Pancreas (tissue), 10 donors: ENCODE measurements around the gene RXRA. TPM values are rescaled to one million over a fixed set of nuclear protein-coding genes. Genes with fewer than 3 reads are reported as not detected.

Experiments used
- ATAC-seq, 4 donors: fragments of 200-7000 bp; cut with Tn5 transposase; one replicate each; pipeline versions ENCODE4 v1.8.0 to v1.9.1; 2020; ENCODE audit warnings: mild to moderate bottlenecking in 4 of 4, moderate library complexity in 4 of 4
- DNase-seq, 6 donors: peaks; one replicate each; pipeline ENCODE4 v3.0.0-alpha.2; 2020
- FAIRE-seq: peaks from 2 replicates; lab custom pipeline; 2012; peaks lifted over from hg19 to GRCh38; lab: Jason Lieb, UNC
- H3K27ac ChIP-seq, 4 donors: fragments of 200-600 bp; sonication (generic); 1 replicate in 3 of 4; 2 replicates in 1 of 4; pipeline versions ENCODE4 v1.5.0 to v1.8.0; 2020
- H3K27me3 ChIP-seq, 4 donors: fragments of 200-600 bp; one replicate each; pipeline ENCODE4 v1.8.0; 2021
- H3K36me3 ChIP-seq, 3 donors: fragments of 200-600 bp; sonication (generic) in 1 of 3; one replicate each; pipeline versions ENCODE4 v1.5.0 to v1.8.0; 2020 to 2021
- H3K4me1 ChIP-seq, 3 donors: fragments of 200-600 bp; one replicate each; pipeline ENCODE4 v1.8.0; 2021
- H3K4me3 ChIP-seq, 4 donors: fragments of 200-600 bp; sonication (generic) in 2 of 4; one replicate each; pipeline versions ENCODE4 v1.5.0 to v1.8.0; 2020 to 2021
- H3K9me3 ChIP-seq, 4 donors: fragments of 200-600 bp; one replicate each; pipeline ENCODE4 v1.8.0; 2021
- WGBS, 2 donors: extraction: QIAGEN DNeasy Blood & Tissue Kit; methylation state at CpG; one replicate each; pipeline ENCODE4 v1.1.7; 2013; 5-methylcytosine and 5-hydroxymethylcytosine counted together
- intact Hi-C, 3 donors: fragments of 100-400 bp; cut with DNase I; formaldehyde crosslinking; loops; one replicate each; pipeline versions ENCODE4 v1.11.1 to v1.14.2; 2022
- polyA plus RNA-seq, 2 donors: library from polyadenylated mRNA; stranded (reverse); fragments of 200-250 nt; gene quantifications; one replicate each; pipeline ENCODE4 v1.2.3, GENCODE V29; 2013
- total RNA-seq, 6 donors: library from RNA; stranded (reverse); fragmentation: NEBNext Ultra II Directional in 4 of 6; extraction: Animal tissue kit (Norgen Biotek cat#: 25700) in 4 of 6; gene quantifications; one replicate each; pipeline versions ENCODE4 v1.2.1 to v1.2.4, GENCODE V29; 2021 to 2023
- TF ChIP-seq, protein P1 (sequence below), 4 donors: fragments of 200-600 bp; sonication (generic) in 3 of 4; IDR thresholded peaks; one replicate each; pipeline versions ENCODE4 v1.5.0 to v1.8.0; 2021; ENCODE audit warnings: antibody characterized with exemption in 4 of 4
- donor health status: healthy with polysubstance abuse.
- donor health status: DM: no; HTN: no; CAD: no; lungs with moderate emphysema.
- donor health status: DM: no; HTN: no; CAD: no.
- donor health status: control.
- donor health status: control.
- donor health status: Bipolar disorder and iron deficiency.
- donor health status: DM: yes; HTN: yes; CAD: no.
- donor health status: DM: no; HTN: no; CAD: no.
- donor health status: DM: no; HTN: no; CAD: no.
- donor health status: DM: yes; HTN: yes; CAD: no.

Gene RXRA
- total and polyA plus RNA-seq, 8 donors = 20.2 to 35.1 (median 22.9) TPM

DNA sequence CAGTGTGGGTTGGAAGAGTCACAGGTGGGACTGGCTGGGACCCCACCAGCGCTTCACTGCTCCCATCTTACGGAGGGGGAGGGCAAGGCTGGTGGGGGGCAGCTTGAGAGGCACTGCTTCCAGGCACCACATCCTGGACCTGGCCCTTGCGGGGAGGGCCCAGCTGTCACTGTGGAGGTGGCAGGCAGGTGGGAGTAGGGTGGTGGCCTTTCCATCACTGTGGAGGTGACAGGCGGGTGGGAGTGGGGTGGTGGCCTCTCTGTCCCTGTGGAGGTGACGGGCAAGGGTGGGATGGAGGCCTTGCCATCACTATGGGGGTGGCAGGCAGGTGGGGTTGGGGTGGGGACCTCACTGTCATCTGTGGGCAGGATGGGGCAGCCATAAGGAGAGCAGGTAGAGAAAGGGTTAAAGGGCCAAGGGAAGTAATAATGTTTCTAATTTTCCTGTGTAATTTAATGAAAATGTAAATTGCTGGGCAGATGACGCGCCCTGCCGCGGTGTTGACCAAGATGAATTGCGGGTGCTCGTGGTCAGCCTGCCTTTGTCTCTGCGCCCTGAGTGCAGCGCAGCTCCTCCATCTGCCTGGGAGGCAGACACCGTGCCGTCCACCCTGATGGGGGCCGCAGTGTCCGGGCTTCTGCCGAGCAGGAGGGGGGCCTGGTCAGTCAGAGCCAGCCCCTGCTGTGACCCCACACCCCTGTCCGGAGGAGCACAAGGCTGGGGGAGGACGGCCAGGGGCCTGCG is 20.8 kb downstream of the RXRA start:
- Histone ChIP-seq H3K27ac (no peak overlapping the region), H3K9me3 (no peaks in the 10 kb centered on the region), H3K4me1 (peaks cover 12 to 23% (median 12%) of the 10 kb centered on the region in 3 donors), H3K4me3 (no peak overlapping the region), H3K27me3 (no peaks in the 10 kb centered on the region), H3K36me3 (no peaks in the 10 kb centered on the region)
- WGBS, 2 donors = 91 to 95% methylated on average over 21 of the region's 21 CpGs
- TF ChIP-seq, protein P1, sequence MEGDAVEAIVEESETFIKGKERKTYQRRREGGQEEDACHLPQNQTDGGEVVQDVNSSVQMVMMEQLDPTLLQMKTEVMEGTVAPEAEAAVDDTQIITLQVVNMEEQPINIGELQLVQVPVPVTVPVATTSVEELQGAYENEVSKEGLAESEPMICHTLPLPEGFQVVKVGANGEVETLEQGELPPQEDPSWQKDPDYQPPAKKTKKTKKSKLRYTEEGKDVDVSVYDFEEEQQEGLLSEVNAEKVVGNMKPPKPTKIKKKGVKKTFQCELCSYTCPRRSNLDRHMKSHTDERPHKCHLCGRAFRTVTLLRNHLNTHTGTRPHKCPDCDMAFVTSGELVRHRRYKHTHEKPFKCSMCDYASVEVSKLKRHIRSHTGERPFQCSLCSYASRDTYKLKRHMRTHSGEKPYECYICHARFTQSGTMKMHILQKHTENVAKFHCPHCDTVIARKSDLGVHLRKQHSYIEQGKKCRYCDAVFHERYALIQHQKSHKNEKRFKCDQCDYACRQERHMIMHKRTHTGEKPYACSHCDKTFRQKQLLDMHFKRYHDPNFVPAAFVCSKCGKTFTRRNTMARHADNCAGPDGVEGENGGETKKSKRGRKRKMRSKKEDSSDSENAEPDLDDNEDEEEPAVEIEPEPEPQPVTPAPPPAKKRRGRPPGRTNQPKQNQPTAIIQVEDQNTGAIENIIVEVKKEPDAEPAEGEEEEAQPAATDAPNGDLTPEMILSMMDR (IDR thresholded peaks at IDR 0.05) = no peak
- no peak for ATAC-seq
- intact Hi-C loops = no loop called here
- FAIRE-seq = no peak
- no peak for DNase-seq

DNA sequence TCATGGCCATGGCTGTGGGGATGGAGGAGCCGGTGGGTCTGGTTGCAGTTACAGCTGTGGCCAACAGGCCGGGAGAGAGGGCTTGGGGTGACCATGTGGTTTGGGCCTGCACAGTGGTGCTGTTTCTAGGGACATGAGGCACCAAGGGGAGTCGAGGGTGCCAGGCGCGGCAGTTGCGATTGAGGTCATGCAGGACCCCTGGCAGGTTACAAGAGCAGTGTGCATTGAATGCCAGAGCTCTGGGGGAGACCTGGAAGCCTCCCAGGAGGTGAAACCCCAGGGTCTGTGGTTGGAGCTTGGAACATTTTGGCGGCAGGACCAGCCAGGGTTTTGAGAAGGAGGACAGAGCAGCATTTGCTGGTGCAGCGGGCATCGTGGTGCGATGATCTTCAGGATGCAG is 21.7 kb downstream of the RXRA start:
- Histone ChIP-seq H3K4me3 (no peak overlapping the region), H3K27me3 (no peaks in the 10 kb centered on the region), H3K9me3 (no peaks in the 10 kb centered on the region), H3K4me1 (peaks cover 10 to 19% (median 12%) of the 10 kb centered on the region in 3 donors), H3K36me3 (no peaks in the 10 kb centered on the region), H3K27ac (no peak overlapping the region)
- FAIRE-seq (no peak), ATAC-seq (no peak), DNase-seq (no peak)
- intact Hi-C loops = no loop called here
- TF ChIP-seq, protein P1 (IDR thresholded peaks at IDR 0.05) = no peak
- 90 to 94% methylated on average over 10 of the region's 10 CpGs for WGBS, 2 donors

DNA sequence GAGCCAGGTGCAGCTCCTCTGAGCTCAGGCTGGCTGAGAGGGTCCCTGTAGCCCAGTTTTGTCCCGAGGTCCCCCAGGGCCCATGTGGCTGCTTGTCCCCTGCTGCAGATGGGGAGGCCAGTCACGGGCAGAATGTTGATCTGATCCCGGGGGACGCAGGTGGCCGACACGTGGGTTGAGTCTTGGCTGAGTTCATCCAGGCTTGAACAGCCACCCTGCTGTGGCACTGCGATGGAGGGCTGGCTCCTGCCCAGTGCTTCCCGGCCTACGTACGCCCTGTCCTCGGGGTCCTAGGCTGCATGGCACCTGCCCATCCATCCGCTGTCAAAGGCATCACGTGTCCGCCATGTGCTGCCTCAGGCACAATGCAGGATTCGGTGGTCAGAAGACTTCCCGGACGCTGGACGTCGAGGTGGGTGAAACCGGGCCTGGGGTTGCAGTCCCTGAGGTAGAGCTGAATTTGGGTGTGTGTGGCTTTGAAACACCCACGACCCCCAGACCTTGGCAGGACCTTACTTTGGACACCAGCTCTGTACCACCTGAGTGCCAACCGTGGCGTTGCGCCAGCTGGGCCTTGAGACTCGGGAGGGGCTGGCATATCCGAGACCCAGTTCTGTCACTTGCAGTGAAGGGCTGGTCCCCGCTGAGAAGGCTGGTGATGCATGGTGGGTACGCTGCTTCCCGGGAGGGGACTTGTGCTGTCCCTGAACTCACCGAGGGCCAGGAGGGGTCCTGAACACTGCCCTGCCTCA is 22.3 kb downstream of the RXRA start:
- H3K36me3 ChIP-seq = no peaks in the 10 kb centered on the region
- H3K4me1 ChIP-seq = peaks cover 10 to 19% (median 12%) of the 10 kb centered on the region in 3 donors
- ATAC-seq = no peak
- H3K9me3 ChIP-seq = no peaks in the 10 kb centered on the region
- no peak overlapping the region for H3K4me3 ChIP-seq
- H3K27me3 ChIP-seq = no peaks in the 10 kb centered on the region
- no peak for FAIRE-seq
- 82 to 85% methylated on average over 30 of the region's 30 CpGs for WGBS, 2 donors
- intact Hi-C loops = no loop called here
- H3K27ac ChIP-seq = no peak overlapping the region
- no peak for DNase-seq
- TF ChIP-seq, protein P1 (IDR thresholded peaks at IDR 0.05) = no peak

DNA sequence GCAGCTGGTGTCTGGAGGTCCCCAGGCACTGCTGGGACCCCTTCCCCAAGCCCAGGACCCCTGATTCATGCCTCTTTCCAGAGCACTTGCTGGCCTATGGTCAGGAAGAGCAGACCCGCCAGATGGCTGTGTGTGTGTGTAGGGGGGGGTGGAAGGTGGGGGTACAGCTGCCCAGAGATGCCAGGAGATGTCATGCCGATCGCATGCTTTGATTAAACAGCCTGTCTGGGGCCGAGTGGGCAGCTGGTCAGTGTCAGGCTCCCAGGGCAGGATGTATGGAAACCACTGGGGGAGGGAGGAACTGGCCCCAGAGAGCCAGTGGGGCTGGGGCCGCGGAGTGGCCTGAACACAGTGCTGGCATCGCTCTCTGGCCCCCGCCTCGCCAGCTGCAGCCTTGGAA is 23.7 kb downstream of the RXRA start:
- ATAC-seq = peak in 2 of 4 donors; percentile 4 to 14
- H3K27ac ChIP-seq = no peak overlapping the region
- no peaks in the 10 kb centered on the region for H3K27me3 ChIP-seq
- no peak for FAIRE-seq
- H3K4me3 ChIP-seq = no peak overlapping the region
- DNase-seq = no peak
- H3K4me1 ChIP-seq = peaks cover 14 to 24% (median 15%) of the 10 kb centered on the region in 3 donors
- no peaks in the 10 kb centered on the region for H3K9me3 ChIP-seq
- no peaks in the 10 kb centered on the region for H3K36me3 ChIP-seq
- TF ChIP-seq, protein P1 (IDR thresholded peaks at IDR 0.05) = no peak
- intact Hi-C loops = no loop called here
- WGBS, 2 donors = 67 to 72% methylated on average over 9 of the region's 9 CpGs
